Measurements from ENCODE around the gene CHP2. TPM values are rescaled to one million over a fixed set of nuclear protein-coding genes. Genes with fewer than 3 reads are reported as not detected.

Gene CHP2
- polyA plus RNA-seq, 1 donor (not counting 4 experiments of a cell fraction or from before 2014, with no cell fraction given), result 0.20 TPM

DNA sequence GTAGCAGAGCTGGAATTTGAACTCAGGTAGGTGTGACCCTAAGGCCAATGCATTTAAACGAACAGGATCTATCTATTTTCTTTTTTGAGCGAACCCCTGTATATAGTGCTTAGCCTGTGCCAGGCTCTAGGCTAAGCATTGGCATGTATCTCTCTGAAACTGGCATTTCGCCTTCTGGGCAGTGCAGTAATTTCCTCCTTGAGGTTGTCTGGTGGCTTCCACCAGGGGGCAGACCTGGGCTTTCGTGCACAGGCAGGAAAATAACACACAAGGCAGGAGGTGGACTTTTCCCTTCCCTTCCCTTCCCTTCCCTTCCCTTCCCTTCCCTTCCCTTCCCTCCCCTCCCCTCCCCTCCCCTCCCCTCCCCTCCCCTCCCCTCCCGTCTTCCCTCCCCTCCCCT is 46.6 kb downstream of the CHP2 start:
- FAIRE-seq, result peak; percentile 82
- Histone ChIP-seq H3K9ac (ENCODE audit: control insufficient read depth, extremely low read depth, insufficient read depth, low read length) (no peak overlapping the region), H3K79me2 (ENCODE audit: control insufficient read depth, insufficient read depth, low read length) (no peaks in the 10 kb centered on the region), H3K4me3 (ENCODE audit: control insufficient read depth in 2 of 3, extremely low read depth in 1 of 3, insufficient read depth in 2 of 3, low read depth in 1 of 3, low read length in 3 of 3) (no peak overlapping the region), H3K4me2 (ENCODE audit: control insufficient read depth, extremely low read depth, insufficient read depth, low read depth, low read length) (no peak overlapping the region), H3K9me3 (ENCODE audit: control insufficient read depth, low read depth, low read length) (no peaks in the 10 kb centered on the region), H3K36me3 (ENCODE audit: control insufficient read depth in 2 of 2, extremely low read depth in 1 of 2, insufficient read depth in 2 of 2, low read length in 2 of 2) (no peaks in the 10 kb centered on the region), H3K27ac (ENCODE audit: control insufficient read depth, insufficient read depth, low read length) (no peak overlapping the region), H3K9me1 (ENCODE audit: control insufficient read depth, extremely low read depth, insufficient read depth, low read length) (no peaks in the 10 kb centered on the region), H3K27me3 (ENCODE audit: control insufficient read depth, extremely low read depth, insufficient read depth, low read length) (no peaks in the 10 kb centered on the region), H3K4me1 (ENCODE audit: control insufficient read depth, extremely low read depth, insufficient read depth, low read length) (no peaks in the 10 kb centered on the region), H4K20me1 (ENCODE audit: control insufficient read depth, extremely low read depth, insufficient read depth, low read length) (no peaks in the 10 kb centered on the region), H2AFZ (ENCODE audit: control insufficient read depth, low read length) (no peak overlapping the region)
- TF ChIP-seq, protein P1, sequence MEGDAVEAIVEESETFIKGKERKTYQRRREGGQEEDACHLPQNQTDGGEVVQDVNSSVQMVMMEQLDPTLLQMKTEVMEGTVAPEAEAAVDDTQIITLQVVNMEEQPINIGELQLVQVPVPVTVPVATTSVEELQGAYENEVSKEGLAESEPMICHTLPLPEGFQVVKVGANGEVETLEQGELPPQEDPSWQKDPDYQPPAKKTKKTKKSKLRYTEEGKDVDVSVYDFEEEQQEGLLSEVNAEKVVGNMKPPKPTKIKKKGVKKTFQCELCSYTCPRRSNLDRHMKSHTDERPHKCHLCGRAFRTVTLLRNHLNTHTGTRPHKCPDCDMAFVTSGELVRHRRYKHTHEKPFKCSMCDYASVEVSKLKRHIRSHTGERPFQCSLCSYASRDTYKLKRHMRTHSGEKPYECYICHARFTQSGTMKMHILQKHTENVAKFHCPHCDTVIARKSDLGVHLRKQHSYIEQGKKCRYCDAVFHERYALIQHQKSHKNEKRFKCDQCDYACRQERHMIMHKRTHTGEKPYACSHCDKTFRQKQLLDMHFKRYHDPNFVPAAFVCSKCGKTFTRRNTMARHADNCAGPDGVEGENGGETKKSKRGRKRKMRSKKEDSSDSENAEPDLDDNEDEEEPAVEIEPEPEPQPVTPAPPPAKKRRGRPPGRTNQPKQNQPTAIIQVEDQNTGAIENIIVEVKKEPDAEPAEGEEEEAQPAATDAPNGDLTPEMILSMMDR (optimal IDR thresholded peaks at IDR 0.05 in 1 of 3, IDR thresholded peaks at IDR 0.05 in 1 of 3, conservative IDR thresholded peaks at IDR 0.05 in 1 of 3; ENCODE audit: extremely low read depth in 1 of 3, insufficient read depth in 2 of 3, low read length in 3 of 3), result peak; percentile 76 to 80 (median 79)
- TF ChIP-seq EZH2 (IDR thresholded peaks at IDR 0.05; ENCODE audit: low read length), result no peak
- dilution Hi-C loops (cut with MboI; ENCODE audit: extremely low pct_ligation_motif_present, low sequenced_read_pairs), result no loop called here
- no peak for DNase-seq (ENCODE audit: low read depth, low spot score)

DNA sequence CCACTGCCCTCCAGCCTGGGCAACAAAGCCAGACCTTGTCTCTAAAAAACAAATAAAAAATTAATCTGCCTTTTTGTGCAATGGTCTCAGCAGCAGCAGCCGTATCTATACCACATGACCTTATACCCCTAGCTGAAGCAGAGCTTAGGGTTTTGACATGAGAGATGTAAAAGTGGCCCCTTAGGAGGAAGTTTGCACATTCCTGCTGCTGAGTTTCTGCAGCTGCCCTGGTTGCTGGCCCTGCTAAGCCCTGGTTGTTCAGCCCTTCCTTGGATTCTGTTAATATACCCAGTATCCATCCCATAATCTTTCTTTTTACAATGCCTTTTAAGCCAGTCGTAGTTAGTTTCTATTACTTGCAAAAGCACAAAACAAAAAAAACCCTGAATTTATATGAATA is 48.0 kb downstream of the CHP2 start:
- FAIRE-seq (no peak), DNase-seq (ENCODE audit: low read depth, low spot score) (no peak)
- Histone ChIP-seq H3K9me3 (ENCODE audit: control insufficient read depth, low read depth, low read length) (no peaks in the 10 kb centered on the region), H3K9me1 (ENCODE audit: control insufficient read depth, extremely low read depth, insufficient read depth, low read length) (no peaks in the 10 kb centered on the region), H3K36me3 (ENCODE audit: control insufficient read depth in 2 of 2, extremely low read depth in 1 of 2, insufficient read depth in 2 of 2, low read length in 2 of 2) (no peaks in the 10 kb centered on the region), H3K4me1 (ENCODE audit: control insufficient read depth, extremely low read depth, insufficient read depth, low read length) (no peaks in the 10 kb centered on the region), H3K4me3 (ENCODE audit: control insufficient read depth in 2 of 3, extremely low read depth in 1 of 3, insufficient read depth in 2 of 3, low read depth in 1 of 3, low read length in 3 of 3) (no peak overlapping the region), H3K27me3 (ENCODE audit: control insufficient read depth, extremely low read depth, insufficient read depth, low read length) (no peaks in the 10 kb centered on the region), H3K27ac (ENCODE audit: control insufficient read depth, insufficient read depth, low read length) (no peak overlapping the region), H4K20me1 (ENCODE audit: control insufficient read depth, extremely low read depth, insufficient read depth, low read length) (no peaks in the 10 kb centered on the region), H2AFZ (ENCODE audit: control insufficient read depth, low read length) (no peak overlapping the region), H3K4me2 (ENCODE audit: control insufficient read depth, extremely low read depth, insufficient read depth, low read depth, low read length) (no peak overlapping the region), H3K79me2 (ENCODE audit: control insufficient read depth, insufficient read depth, low read length) (no peaks in the 10 kb centered on the region), H3K9ac (ENCODE audit: control insufficient read depth, extremely low read depth, insufficient read depth, low read length) (no peak overlapping the region)
- no peak for TF ChIP-seq EZH2 (IDR thresholded peaks at IDR 0.05; ENCODE audit: low read length)
- TF ChIP-seq, protein P1 (optimal IDR thresholded peaks at IDR 0.05 in 1 of 3, IDR thresholded peaks at IDR 0.05 in 1 of 3, conservative IDR thresholded peaks at IDR 0.05 in 1 of 3; ENCODE audit: extremely low read depth in 1 of 3, insufficient read depth in 2 of 3, low read length in 3 of 3), result no peak
- dilution Hi-C loops (cut with MboI; ENCODE audit: extremely low pct_ligation_motif_present, low sequenced_read_pairs), result no loop called here
